HuH-7 (cell line): Measurements from ENCODE around the gene PRRC2B.

ENCODE experiments used
- DNase-seq: peaks from one replicate; pipeline ENCODE4 v3.0.0; 2011; ENCODE audit warnings: low spot score

The PRRC2B gene

DNA sequence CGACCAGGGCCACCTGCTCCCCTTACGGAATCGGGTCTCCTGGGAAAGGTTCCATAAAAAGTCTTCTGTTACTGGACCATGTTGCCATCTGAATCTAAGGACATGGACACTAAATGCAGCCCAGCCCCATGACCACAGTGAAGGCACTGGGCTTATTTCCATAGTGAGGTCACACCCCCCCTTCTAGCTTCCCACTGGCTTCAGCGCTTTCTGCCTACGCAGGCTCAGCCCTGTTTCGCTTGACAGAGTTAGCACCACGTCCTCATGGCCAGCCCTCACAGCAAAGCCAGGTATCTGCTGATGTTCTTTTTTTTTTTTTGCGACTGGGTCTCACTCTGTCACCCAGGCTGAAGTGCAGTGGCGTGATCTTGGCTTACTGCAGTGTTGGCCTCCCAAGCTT, 123.0 kb downstream of the PRRC2B start:
- DNase-seq, result no peak

DNA sequence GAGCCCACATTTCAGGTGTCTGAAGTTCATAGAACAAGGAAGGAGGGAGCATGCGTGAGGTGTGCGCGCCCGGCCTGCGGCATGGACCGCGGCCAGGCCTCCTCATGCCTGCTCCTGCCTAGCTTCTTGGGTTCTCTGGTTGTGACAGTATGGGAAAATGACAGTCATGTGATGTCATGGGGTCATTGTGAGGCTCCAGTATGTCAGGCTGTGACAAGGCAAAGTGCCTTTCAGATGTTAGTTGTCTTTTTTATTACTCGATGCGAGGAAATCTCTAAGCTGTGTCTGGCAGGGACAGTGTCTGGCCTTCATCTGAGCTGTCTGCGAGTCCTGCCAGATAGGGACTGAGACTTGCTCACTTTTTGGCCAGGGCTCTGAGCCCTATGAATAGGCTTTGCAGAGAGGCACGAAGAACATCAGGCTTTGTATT, 123.9 kb downstream of the PRRC2B start:
- no peak for DNase-seq

DNA sequence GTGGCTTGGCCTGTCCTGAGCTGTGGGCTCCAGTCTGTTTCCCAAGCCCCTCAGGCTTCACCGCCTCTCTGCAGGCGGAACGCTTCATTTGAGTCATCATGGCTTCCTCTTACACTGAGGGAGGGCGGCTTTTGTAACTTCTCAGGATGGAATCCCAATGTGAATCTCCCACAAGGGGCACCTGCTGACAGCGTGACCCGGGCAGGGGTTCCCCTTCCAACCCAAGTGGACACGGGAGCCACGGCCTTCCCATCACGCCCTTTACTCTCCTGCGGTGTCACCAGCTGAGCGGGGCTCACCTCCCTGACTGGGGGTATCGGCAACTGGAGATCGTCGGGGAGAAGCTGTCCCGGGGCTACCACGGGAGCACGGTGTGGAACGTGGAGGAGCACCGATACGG, 124.7 kb downstream of the PRRC2B start:
- DNase-seq, result no peak

DNA sequence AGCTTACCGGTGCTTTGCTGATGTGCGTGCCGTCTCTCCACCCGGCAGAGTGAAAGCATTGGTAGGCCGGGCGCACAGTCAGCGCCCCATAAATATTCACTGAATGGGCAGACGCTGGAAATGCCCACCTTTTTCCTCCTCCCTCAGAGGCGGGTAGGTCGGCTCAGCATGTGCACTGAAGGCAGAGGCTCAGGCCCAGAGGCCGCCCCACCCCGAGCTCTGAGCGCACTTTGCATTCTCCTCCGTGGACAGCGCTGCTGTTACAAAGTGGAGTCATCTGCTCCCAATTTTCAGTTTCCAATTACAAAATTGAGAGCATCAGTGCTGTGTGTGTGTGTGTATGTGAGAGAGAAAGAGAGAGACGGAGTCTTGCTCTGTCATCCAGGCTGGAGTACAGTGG, 126.6 kb downstream of the PRRC2B start:
- no peak for DNase-seq

DNA sequence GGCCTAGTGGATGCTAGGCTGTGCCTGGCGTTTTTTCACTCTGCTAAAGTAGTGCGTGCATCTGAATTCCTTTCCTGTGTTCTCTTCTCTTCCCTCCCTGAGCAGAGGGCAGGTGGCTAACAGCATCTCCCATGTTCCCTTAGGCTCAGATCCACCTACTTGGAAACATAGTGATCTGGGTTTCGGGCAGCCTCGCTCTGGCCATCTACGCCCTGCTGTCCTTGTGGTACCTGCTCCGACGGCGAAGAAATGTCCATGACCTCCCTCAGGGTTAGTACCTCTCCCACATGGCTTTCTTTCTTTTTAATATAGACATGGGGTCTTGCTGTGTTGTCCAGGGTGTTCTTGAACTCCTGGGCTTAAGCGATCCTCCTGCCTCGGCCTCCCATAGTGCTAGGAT, 127.3 kb downstream of the PRRC2B start:
- DNase-seq, result no peak

DNA sequence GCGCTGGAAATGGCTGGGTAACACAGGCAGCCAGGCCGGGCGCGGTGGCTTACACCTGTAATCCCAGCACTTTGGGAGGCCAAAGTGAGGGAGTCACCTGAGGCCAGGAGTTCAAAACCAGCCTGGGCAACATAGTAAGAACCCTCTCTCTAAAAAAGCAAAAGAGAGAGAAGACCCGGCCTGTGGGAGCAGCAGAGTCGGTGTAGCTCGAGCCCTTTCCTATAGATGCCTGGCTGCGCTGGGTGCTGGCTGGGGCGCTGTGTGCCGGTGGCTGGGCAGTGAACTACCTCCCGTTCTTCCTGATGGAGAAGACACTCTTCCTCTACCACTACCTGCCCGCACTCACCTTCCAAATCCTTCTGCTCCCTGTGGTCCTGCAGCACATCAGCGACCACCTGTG, 127.9 kb downstream of the PRRC2B start:
- DNase-seq, result no peak

DNA sequence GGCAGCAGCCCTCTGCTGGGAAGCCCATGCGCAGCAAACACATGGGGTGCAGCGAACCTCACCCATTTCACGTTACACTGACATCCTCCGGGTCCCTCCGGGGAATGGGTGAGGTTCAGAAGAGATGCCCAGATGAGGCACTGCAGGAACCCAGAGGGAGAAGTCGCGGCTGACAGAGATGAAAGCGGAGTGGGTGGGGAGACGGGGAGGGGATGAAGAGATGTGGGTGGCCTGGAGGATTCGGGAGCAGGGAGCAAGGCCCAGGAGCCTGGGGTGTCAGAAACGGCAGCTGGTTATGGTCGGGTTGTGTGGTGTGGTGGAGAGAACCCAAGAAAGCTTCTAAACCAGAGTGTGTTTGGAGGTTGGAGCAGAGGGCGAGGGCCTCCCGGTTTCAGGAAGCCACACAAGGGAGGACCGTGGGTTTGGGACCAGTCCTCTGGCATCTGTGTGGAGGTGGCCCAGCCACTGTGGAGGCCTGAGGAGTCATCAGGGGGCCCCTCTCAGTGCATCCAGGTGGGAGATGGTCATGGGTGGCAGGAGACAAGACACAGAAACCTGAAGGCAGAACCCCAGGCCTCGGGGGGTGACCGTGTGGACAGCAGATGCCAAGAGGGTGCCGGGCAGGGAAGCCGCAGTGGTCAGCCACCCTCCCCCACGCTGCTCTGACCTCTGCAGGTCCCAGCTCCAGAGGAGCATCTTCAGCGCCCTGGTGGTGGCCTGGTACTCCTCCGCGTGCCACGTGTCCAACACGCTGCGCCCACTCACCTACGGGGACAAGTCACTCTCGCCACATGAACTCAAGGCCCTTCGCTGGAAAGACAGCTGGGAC, 128.6 kb downstream of the PRRC2B start:
- DNase-seq, result no peak

DNA sequence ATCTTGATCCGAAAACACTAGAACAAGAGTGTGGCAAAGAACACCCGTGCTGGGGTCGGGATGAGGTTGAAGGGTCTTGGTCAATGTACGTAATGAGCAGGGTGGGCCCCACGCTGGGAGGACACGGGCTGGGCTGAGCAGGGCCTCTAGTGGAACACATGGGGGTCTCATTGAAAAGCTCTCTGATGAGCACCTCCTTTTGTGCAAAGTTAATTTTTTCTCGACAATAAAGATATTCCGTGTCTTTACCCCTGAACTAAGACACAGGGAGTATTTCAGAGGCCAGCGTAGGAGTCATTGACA, 129.2 kb downstream of the PRRC2B start:
- DNase-seq, result no peak

DNA sequence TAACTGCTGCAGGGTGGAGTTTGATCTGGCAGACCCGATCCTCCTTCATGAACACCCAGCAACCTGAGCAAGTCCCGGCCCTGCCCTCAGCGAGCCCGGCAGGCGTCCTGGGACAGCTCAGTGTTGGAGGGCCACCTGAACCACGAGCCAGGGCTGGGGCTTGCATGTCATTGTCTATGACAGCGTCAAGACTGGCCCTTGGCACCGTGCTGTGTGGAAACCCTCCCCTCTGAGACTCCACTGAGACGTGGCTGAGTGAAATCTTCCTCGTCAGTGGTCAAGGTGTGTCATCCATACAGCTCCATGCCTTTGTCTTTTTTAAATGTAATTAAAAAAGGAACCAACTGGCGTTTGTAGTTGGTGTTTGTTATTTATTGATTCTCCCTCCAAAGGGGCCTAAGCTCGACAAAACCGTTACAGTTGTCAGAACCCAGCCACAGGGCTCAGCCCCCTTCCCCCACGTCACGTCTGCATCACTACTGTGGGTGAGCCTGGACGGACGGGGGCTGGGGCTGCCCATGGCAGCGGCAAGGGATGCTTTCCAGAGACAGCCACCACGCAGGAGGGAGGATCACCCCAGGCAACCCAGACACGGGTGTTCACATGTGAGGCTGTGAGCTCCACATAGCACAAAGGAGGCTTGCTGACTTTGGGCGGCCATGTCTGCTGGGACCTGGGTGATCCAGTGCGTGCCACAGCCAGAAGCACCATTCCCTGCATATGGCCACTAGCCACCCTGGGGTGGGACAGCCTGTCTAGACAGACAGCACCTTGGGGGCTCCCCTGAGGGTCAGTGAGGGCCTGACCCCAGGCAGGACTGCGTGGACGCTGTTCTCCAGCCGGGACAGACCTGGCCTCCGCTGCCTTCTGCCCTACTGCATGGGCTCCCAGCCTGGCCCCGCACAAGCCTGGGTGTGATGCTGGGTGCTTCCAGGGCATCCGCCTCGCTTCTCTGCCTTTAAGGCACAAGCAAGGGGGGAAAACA, 129.9 kb downstream of the PRRC2B start:
- DNase-seq, result no peak

DNA sequence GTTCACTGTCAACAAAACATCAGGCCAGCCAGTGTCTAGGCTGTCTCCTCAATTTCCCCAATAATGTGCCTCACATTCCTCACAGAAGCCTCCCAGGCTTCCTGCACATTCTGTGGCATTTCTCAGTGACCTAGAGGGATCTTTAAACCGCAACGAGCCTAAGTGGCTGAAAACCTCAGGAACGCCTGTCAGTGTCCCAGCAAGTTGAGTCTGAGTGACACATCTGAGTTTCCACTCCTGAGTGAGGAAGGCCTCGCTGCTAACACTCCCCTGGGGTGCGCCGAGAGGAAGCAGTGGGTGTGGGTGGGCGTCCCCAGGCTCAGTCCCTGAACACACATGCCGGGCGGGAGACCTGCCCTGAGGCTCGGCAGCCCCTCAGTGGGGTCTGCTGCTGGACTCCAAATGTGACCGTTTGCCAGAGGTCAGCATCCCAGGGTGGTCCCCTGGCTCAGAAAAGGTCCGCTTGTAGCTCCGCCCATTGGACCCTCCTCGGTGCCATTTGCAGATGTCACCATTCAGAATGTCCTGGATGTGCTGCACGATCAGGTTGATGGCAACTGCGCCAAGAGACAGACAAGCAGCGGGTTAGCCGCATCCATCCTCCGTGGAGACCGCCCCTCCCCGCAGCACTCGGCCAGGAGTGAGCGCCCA, 130.9 kb downstream of the PRRC2B start:
- no peak for DNase-seq

DNA sequence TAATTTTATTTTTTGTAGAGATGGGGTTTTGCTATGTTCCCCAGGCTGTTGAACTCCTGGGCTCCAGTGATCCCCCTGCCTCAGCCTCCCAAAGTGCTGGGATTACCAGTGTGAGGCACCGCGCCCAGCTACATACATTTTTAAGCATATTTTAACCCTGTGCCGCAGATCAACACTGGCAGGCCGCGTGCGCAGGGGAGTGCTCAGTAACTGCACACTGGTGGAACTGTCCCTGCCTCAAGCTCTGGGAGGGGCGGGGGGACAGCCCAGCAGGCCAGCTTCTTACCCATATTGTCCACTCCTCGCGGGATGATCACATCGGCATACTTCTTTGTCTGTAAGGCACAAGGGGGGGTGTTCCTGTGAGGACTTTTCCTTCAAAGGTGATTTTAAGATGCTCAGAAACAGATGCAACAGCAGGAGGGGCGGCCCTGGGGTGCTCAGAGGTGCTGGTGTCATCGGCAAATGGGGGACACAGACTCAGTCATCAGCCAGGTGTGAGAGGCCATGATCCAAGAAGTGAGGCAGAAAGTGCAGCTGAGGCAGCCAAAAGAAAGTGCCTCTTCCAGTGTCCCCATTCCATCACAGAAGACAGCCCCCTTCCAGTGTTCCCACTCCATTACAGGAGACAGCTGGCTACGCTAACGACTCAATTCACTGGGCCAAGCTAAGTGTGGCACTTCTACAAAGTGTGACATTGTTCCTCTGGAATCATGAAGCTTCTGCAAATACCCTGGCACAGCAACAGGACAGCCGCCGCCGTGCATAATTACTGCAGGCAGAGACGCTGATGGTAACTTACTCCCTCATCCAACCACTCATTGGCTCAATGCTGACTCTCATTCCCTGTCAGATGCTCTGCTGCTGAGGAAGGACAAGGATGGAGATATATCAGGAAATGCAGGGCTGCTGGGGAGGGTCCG, 132.0 kb downstream of the PRRC2B start:
- peak; percentile 3 for DNase-seq

DNA sequence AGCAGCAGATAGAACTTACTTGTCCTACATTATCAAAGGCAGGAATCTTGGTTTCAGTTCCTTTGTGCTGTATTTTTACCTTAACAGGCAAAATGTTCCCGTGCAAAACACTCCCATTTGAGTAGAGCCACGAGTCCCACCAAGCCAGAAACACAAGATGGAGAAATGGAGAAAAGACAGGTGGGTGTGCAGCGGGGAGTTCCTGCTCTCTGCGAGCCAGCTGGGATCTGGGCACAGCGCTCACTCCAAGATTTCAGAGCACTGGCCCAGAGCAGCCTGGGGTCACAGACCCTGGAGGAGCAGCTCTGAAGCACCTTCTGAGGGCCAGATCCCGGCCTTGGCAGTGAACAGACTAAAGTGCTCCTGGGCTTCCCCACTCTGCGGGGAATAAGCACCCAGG, 134.3 kb downstream of the PRRC2B start:
- DNase-seq, result no peak

DNA sequence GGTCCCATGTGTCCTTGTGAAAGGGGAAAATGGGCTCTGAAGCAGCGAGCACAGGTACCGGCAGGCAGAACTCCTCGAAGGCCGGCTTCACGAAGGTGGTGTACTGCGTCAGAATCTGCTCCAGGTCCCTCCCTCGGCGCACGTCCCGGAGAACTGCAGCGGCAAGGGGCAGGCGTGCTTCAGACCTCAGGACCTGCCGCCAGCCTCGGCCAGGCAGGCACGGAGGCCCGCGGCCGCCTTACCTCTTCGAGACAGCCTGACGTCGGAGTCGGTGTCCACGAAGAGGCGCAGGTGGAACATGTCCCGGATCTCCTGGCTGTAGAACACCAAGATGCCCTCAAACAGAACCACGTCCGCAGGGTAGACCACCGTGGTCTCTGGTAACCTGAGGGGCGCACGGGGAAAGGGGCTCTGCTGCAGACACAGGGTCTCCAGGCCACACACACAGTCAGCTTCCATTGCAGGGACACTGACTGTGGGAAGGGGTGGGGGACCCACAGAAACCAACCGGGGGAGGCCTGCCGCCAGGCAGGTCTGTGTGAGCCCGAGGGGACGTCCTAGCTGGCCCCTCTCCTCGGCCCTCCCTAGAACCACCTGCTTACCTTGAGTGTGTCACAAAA, 135.1 kb downstream of the PRRC2B start:
- DNase-seq, result no peak

DNA sequence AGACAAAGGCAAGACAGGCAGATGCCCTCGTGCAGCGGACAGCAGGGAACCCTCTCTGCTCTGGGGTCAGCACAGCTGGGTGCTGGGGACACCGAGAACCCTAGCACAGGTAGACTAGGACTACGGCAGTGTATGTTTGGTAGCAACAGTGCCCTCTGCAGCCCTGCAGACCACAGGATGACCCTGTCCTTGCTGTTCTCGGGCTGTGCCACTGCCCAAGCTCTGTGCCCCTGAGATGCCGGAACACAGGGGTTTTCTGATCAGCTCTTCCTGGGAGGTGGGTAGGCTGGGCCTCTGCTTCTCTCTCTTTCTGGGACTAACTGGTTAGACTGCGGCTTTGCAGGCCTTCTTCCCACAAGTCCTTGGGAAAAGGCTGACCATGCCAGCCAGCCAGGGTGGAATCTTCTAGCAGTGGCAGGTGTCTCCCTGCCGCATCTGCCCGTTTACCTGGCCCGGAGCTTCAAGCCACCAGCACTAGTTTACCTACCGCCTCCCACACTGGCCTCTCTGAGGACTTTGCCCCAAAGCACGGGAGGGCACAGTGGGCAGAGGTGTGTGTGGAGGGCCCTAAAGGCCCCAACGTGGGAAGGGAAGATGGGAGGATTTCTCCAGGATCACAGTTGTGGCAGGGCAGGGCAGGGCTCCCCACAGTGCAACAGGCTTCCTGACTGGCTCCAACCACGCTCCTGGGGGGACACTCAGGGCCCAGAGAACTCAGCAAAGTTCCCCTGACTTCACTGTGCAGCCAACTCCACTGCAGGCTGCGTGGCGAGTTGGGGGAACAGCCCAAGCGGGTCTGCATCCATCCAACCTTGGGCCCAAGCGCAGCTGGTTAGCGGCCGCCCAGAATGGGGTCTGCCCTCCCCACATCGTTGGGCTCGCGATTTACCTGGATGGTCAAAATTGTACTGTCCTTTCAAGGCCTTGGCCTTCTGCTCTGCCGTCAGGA, 136.0 kb downstream of the PRRC2B start:
- DNase-seq, result peak; percentile 22

DNA sequence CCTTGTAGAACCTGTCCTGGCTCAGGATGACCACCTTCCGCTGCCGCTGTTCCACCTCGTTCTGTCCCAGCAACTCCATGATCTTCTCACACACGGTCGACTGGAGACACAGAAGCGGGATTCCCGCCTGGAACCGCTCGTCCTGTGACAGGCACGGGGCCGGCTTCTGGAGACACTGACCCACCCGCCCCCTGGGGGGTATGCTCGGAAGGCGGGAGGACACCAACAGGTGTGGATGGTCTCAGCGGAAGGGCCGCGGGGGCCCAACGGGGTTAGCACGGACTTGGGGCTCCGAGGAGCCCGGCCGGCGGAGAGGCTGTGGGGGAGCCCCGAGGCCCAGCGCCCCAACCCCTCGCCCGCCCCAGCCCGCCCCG, 136.6 kb downstream of the PRRC2B start:
- peak; percentile 97 for DNase-seq

DNA sequence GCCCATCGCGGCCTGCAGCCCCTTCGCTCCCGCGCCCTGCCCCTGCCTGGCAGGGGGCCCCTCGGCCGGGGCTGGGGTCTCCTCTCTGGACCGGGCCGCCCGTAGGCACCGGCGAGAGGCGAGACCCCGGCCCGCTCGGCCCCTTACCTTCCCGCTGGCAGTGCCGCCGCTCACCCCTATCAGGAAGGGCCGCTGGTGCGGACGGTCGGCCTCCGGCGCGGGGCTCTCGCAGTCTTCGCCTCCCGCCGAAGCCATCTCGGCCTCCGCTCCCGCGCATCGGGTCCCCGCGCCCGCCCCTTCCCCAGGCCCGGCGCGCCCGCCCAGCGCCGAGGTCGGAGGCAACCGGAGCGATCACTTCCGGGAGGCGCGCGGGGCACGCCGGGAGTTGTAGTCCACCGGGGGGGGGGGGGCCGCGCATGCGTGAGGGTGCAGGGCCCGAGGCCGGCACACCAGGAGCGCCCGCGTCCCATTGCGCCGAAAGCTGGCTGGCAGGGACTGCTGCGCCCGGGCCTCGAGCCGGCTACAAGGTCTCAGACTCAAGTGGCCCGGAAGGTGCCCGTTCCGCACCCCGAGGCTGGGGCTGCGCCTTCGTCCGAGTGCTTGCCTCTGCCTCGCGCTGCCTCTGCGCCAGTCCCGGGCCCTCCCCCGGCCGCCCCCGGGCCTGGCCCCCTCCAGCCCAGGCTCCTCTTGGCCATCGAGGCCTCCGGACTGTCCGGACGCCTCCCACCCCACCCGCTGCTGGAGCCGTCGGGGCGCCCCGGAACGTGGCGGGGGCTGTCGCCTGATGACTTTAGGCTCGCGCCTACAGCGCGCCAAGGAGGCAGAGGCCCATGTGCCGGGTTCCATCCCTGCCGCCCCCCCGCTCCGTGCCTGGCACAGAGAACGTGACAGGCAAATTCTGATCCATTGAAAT, 137.3 kb downstream of the PRRC2B start, which contains the start of gene UCK1:
UCK1 (minus strand) TSS at position 344 of the 913 bp plus-strand sequence; CDS start at position 255, 89 bp downstream.
- peak; percentile 98 for DNase-seq

DNA sequence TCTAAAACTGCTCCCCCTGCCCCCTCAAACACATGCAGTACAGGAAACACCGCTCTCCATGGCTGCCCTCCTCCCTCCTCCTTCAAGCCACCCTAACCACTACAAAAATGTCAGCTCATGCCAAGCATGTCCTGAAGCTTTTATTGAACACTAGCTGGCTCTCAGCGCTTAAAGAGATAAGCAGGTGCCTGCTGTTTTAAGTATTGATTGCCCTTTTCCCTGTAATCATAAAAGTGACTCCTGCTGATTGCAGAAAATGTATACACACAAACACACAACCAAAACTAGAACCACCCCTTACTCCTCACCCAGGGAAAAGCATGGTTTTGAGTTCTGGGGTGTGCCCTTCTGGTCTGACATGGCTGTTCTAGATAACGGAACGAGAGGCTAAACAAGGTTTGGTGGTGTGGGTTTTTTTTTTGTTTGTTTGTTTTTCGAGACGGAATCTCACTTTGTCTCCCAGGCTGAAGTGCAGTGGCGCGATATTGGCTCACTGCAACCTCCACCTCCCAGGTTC, 140.9 kb downstream of the PRRC2B start:
- no peak for DNase-seq

DNA sequence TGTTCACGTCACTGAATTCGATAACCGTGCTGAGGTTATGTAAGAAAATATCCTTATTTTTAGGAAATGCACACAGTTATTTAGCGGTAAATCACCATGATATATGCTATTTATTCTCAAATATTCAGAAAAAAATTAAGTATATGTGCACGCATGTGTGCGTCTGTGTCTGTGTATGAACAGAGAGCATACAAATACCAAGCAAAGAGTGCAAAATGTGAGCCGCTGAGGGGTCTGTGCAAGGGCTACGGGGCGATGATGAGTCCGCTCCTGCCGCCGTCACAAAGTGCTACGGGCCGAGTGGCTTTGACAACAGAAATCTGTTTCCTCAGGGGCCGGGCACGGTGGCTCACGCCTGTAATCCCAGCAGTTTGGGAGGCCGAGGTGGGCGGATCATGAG, 144.1 kb downstream of the PRRC2B start:
- no peak for DNase-seq
